Hepatocyte (in vitro differentiated cells): ENCODE results near the gene CYB561. TPM values are rescaled to one million over a fixed set of nuclear protein-coding genes. Genes with fewer than 3 reads are reported as not detected.

Experiments
- DNase-seq: peaks from one replicate; pipeline ENCODE4 v3.0.0-alpha.2; 2016; ENCODE audit warnings: low spot score
- H2AFZ ChIP-seq: fragments of 200-600 bp; sonication (generic); 2 replicates; pipeline ENCODE4 v1.6.0; 2016; ENCODE audit warnings: antibody characterized with exemption, mild to moderate bottlenecking
- H3K27ac ChIP-seq: fragments of 200-600 bp; sonication (generic); 2 replicates; pipeline ENCODE4 v1.5.1; 2016; ENCODE audit warnings: mild to moderate bottlenecking
- H3K27me3 ChIP-seq: fragments of 200-600 bp; sonication (generic); 2 replicates; pipeline ENCODE4 v1.6.1; 2016
- H3K36me3 ChIP-seq: fragments of 200-600 bp; sonication (generic); replicated peaks from 2 replicates; pipeline ENCODE4 v1.5.1; 2016; ENCODE audit warnings: low read depth; ENCODE audit not compliant: insufficient read depth
- H3K4me1 ChIP-seq: fragments of 200-600 bp; sonication (generic); 2 replicates; pipeline ENCODE4 v1.5.1; 2016; ENCODE audit warnings: mild to moderate bottlenecking, moderate library complexity; ENCODE audit not compliant: insufficient read depth
- H3K4me2 ChIP-seq: fragments of 200-600 bp; sonication (generic); 2 replicates; pipeline ENCODE4 v1.6.0; 2016
- H3K4me3 ChIP-seq: fragments of 200-600 bp; sonication (generic); 2 replicates; pipeline ENCODE4 v1.5.1; 2016; ENCODE audit warnings: mild to moderate bottlenecking
- H3K79me2 ChIP-seq: fragments of 200-600 bp; sonication (generic); 2 replicates; pipeline ENCODE4 v1.6.0; 2017; ENCODE audit warnings: mild to moderate bottlenecking
- H3K9me2 ChIP-seq: fragments of 200-600 bp; sonication (generic); replicated peaks from 2 replicates; pipeline ENCODE4 v1.6.0; 2017; ENCODE audit warnings: mild to moderate bottlenecking; ENCODE audit not compliant: insufficient read depth
- H3K9me3 ChIP-seq: fragments of 200-600 bp; sonication (generic); 2 replicates; pipeline ENCODE4 v1.5.1; 2016; ENCODE audit warnings: low read depth, mild to moderate bottlenecking
- H4K20me1 ChIP-seq: fragments of 200-600 bp; sonication (generic); 2 replicates; pipeline ENCODE4 v1.6.0; 2016; ENCODE audit warnings: mild to moderate bottlenecking; ENCODE audit not compliant: insufficient read depth, poor library complexity, severe bottlenecking
- EZH2 ChIP-seq: fragments of 200-600 bp; sonication (generic); IDR thresholded peaks from 2 replicates; pipeline ENCODE4 v1.6.1; 2016; ENCODE audit warnings: antibody characterized with exemption, mild to moderate bottlenecking, borderline replicate concordance
- EZH2phosphoT487 ChIP-seq: fragments of 200-600 bp; sonication (generic); IDR thresholded peaks from one replicate; pipeline ENCODE4 v1.6.1; 2018; ENCODE audit warnings: antibody characterized with exemption, mild to moderate bottlenecking, low read depth, moderate library complexity; ENCODE audit not compliant: unreplicated experiment, severe bottlenecking
- WGBS: methylation state at CpG from one replicate; pipeline ENCODE4 v1.1.6; 2016; ENCODE audit warnings: low lambda C conversion rate; ENCODE audit errors: missing lambda C conversion rate; 5-methylcytosine and 5-hydroxymethylcytosine counted together
- polyA plus RNA-seq: library from polyadenylated mRNA; unstranded; fragments of >200 nt; fragmentation: Nextera tagmentation; extraction: Ambion mirVana; gene quantifications from 2 replicates; pipeline ENCODE4 v1.2.1, GENCODE V29; 2016
- total RNA-seq: library from RNA; depleted of rRNA; stranded (reverse); fragments of >200 nt; gene quantifications from 2 replicates; pipeline ENCODE4 v1.2.3, GENCODE V29; 2014
- TF ChIP-seq, protein P1 (sequence below): fragments of 200-600 bp; sonication (generic); IDR thresholded peaks from 2 replicates; pipeline ENCODE4 v1.5.1; 2016; ENCODE audit warnings: antibody characterized with exemption, mild to moderate bottlenecking; ENCODE audit not compliant: poor library complexity

The CYB561 gene
- total and polyA plus RNA-seq, 2 experiments from 2014 or later, result 12.9 to 20.2 TPM

GRCh38 chr17:63490858-63491400 is 44.8 kb upstream of the CYB561 start:
- Histone ChIP-seq H3K4me1 (no peaks in the 10 kb centered on the region), H3K36me3 (no peaks in the 10 kb centered on the region), H3K4me3 (no peak overlapping the region), H2AFZ (no peak overlapping the region), H3K27me3 (no peaks in the 10 kb centered on the region), H3K79me2 (no peaks in the 10 kb centered on the region), H4K20me1 (no peaks in the 10 kb centered on the region), H3K9me2 (no peaks in the 10 kb centered on the region), H3K4me2 (no peak overlapping the region), H3K9me3 (no peaks in the 10 kb centered on the region), H3K27ac (no peak overlapping the region)
- WGBS, result 92% methylated on average over 22 of the region's 22 CpGs
- DNase-seq, result no peak
- TF ChIP-seq, protein P1, sequence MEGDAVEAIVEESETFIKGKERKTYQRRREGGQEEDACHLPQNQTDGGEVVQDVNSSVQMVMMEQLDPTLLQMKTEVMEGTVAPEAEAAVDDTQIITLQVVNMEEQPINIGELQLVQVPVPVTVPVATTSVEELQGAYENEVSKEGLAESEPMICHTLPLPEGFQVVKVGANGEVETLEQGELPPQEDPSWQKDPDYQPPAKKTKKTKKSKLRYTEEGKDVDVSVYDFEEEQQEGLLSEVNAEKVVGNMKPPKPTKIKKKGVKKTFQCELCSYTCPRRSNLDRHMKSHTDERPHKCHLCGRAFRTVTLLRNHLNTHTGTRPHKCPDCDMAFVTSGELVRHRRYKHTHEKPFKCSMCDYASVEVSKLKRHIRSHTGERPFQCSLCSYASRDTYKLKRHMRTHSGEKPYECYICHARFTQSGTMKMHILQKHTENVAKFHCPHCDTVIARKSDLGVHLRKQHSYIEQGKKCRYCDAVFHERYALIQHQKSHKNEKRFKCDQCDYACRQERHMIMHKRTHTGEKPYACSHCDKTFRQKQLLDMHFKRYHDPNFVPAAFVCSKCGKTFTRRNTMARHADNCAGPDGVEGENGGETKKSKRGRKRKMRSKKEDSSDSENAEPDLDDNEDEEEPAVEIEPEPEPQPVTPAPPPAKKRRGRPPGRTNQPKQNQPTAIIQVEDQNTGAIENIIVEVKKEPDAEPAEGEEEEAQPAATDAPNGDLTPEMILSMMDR, result no peak
- TF ChIP-seq EZH2phosphoT487, result no peak
- TF ChIP-seq EZH2, result no peak

GRCh38 chr17:63490329-63490728 is 44.2 kb upstream of the CYB561 start:
- Histone ChIP-seq H3K79me2 (no peaks in the 10 kb centered on the region), H3K4me3 (no peak overlapping the region), H3K27ac (no peak overlapping the region), H4K20me1 (no peaks in the 10 kb centered on the region), H3K27me3 (no peaks in the 10 kb centered on the region), H3K9me3 (no peaks in the 10 kb centered on the region), H3K9me2 (no peaks in the 10 kb centered on the region), H3K4me2 (no peak overlapping the region), H3K36me3 (no peaks in the 10 kb centered on the region), H3K4me1 (no peaks in the 10 kb centered on the region), H2AFZ (no peak overlapping the region)
- TF ChIP-seq EZH2 (no peak), EZH2phosphoT487 (no peak)
- TF ChIP-seq, protein P1, result no peak
- DNase-seq, result no peak
- WGBS, result 72% methylated on average over 10 of the region's 10 CpGs

DNA sequence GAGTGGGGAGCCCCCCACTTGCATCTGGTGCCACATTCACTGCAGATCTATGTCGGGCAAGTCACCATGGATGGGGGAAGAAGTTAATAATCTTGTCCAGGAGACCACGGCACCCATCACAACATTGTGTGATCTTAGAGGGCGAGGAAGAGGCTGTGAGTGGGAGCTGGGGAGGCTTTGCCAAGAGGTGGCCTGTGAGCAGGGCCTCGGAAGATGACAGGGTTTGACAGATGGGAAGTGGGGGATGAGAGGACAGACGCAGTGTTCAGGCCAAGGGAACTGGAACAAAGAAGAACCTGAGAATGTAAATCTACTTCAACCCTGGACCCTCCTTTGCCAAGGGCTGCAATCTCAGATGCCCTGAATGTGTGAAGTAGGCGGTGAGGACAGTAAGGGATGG is 43.2 kb upstream of the CYB561 start:
- no peaks in the 10 kb centered on the region for H3K9me3 ChIP-seq
- no peak for TF ChIP-seq EZH2phosphoT487
- TF ChIP-seq, protein P1, result no peak
- TF ChIP-seq EZH2, result no peak
- no peaks in the 10 kb centered on the region for H3K27me3 ChIP-seq
- H3K9me2 ChIP-seq, result no peaks in the 10 kb centered on the region
- no peak for DNase-seq
- H2AFZ ChIP-seq, result no peak overlapping the region
- no peak overlapping the region for H3K4me3 ChIP-seq
- H3K79me2 ChIP-seq, result no peaks in the 10 kb centered on the region
- 83% methylated on average over 6 of the region's 6 CpGs for WGBS
- no peaks in the 10 kb centered on the region for H3K36me3 ChIP-seq
- H3K4me2 ChIP-seq, result no peak overlapping the region
- H3K27ac ChIP-seq, result no peak overlapping the region
- no peaks in the 10 kb centered on the region for H3K4me1 ChIP-seq
- no peaks in the 10 kb centered on the region for H4K20me1 ChIP-seq
